ENCODE data around the gene NPIPB8. TPM values are rescaled to one million over a fixed set of nuclear protein-coding genes. Genes with fewer than 3 reads are reported as not detected.
"Not testable (repeated sequence)": the region's sequence is repeated elsewhere in the genome, so short reads cannot be mapped to it uniquely, and the experiment has no call there.

The NPIPB8 gene
- total RNA-seq, 1 donor from 2014 or later, result not detected

DNA sequence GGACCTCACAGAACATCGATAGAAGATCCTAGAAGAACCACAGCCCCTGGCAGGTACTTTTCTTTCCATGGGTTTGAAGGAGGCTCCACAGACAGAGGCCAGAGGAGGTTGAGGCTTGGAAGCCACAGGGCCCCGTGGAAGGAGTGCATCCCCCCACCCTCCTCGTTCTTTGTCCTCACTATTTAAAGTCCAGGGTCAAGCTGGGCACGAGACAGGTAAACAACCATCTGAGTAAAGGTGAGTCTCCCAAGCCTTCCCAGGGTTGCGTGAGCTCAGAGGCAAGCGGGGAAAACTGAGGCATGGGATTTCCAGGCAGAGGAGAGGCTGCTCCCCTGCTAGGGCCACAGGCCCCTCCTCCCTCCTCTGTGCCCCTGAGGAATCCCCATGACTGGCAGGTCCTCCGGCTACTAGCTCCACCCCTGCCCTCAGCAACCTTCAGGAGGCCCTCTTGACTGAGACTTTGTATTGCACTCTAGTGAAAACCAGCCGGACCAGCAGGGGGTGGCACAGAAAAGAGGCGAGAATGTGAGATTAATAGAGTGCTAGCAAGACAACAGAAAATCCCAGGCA, 40.1 kb upstream of the NPIPB8 start:
- no peak for DNase-seq (ENCODE audit: extremely low spot score, unreplicated experiment)

GRCh38 chr16:28599377-28600285, 38.2 kb upstream of the NPIPB8 start:
- H3K27me3 Mint-ChIP-seq (ENCODE audit: unreplicated experiment); DNase-seq (ENCODE audit: extremely low spot score, unreplicated experiment); H3K27ac Mint-ChIP-seq (ENCODE audit: unreplicated experiment); H3K4me1 Mint-ChIP-seq (ENCODE audit: unreplicated experiment); H3K9me3 Mint-ChIP-seq (ENCODE audit: unreplicated experiment); H3K4me3 Mint-ChIP-seq (ENCODE audit: unreplicated experiment); H3K36me3 Mint-ChIP-seq (ENCODE audit: unreplicated experiment): not testable (repeated sequence)

More for the DNA sequence above, 40.1 kb upstream of the NPIPB8 start:
- no peak for TF ChIP-seq CTCF (IDR thresholded peaks at IDR 0.05)
- no peaks in the 10 kb centered on the region for H3K9me3 Mint-ChIP-seq (ENCODE audit: unreplicated experiment)
- H3K4me3 Mint-ChIP-seq (ENCODE audit: unreplicated experiment), result no peak overlapping the region
- H3K36me3 Mint-ChIP-seq (ENCODE audit: unreplicated experiment), result peaks cover 3% of the 10 kb centered on the region
- H3K27ac Mint-ChIP-seq (ENCODE audit: unreplicated experiment), result no peak overlapping the region
- H3K4me1 Mint-ChIP-seq (ENCODE audit: unreplicated experiment), result peaks cover 9% of the 10 kb centered on the region
- no peaks in the 10 kb centered on the region for H3K27me3 Mint-ChIP-seq (ENCODE audit: unreplicated experiment)

DNA sequence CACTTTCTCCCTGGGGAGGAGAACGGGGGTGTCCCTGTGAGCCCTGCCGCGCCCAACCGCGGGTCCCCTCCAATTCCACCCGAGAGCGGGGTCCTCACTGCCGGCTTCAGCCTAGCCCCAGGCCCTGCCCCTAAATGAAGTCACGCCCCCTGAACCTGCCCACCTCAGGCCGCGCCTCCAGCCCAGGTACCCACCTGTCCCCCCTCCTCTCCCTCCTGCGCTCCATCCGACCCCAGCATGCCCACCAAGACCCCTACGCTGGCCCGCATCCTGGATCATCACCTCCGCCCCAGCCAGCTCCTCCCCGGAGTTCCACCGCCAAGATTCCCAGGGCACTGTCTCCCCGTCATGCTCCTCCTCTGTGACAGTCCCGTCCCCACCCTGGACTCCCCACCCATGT, 36.9 kb upstream of the NPIPB8 start:
- DNase-seq (ENCODE audit: extremely low spot score, unreplicated experiment); H3K4me1 Mint-ChIP-seq (ENCODE audit: unreplicated experiment); H3K9me3 Mint-ChIP-seq (ENCODE audit: unreplicated experiment); H3K27ac Mint-ChIP-seq (ENCODE audit: unreplicated experiment); H3K27me3 Mint-ChIP-seq (ENCODE audit: unreplicated experiment); H3K4me3 Mint-ChIP-seq (ENCODE audit: unreplicated experiment); H3K36me3 Mint-ChIP-seq (ENCODE audit: unreplicated experiment): not testable (repeated sequence)

GRCh38 chr16:28601589-28601988, 36.3 kb upstream of the NPIPB8 start:
- H3K9me3 Mint-ChIP-seq (ENCODE audit: unreplicated experiment); H3K4me1 Mint-ChIP-seq (ENCODE audit: unreplicated experiment); H3K27me3 Mint-ChIP-seq (ENCODE audit: unreplicated experiment); H3K4me3 Mint-ChIP-seq (ENCODE audit: unreplicated experiment); DNase-seq (ENCODE audit: extremely low spot score, unreplicated experiment); H3K36me3 Mint-ChIP-seq (ENCODE audit: unreplicated experiment); H3K27ac Mint-ChIP-seq (ENCODE audit: unreplicated experiment): not testable (repeated sequence)

DNA sequence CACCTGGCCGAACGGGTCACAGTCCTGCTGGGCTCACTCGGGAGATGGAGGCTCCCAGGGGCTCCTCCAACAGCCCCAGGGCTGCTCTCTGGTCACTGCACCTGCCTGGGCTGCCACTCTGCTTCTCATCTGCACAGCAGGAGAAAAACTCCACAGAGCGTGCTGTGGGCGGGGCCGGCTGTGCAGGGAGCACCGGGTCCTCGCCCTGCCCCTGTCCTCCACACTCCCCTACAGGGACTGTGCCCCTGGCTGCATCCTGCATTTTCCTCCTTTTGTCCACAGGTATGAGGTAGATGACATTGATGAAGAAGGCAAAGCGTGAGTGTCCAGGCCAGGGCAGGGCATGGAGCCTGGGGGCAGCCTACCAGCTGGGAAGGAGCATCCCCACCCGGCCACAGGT, 35.8 kb upstream of the NPIPB8 start:
- H3K4me3 Mint-ChIP-seq (ENCODE audit: unreplicated experiment); DNase-seq (ENCODE audit: extremely low spot score, unreplicated experiment); H3K4me1 Mint-ChIP-seq (ENCODE audit: unreplicated experiment); H3K27ac Mint-ChIP-seq (ENCODE audit: unreplicated experiment); H3K27me3 Mint-ChIP-seq (ENCODE audit: unreplicated experiment); H3K9me3 Mint-ChIP-seq (ENCODE audit: unreplicated experiment); H3K36me3 Mint-ChIP-seq (ENCODE audit: unreplicated experiment): not testable (repeated sequence)

- Mint-ChIP-seq H3K27ac (ENCODE audit: unreplicated experiment) (no peak overlapping the region), H3K36me3 (ENCODE audit: unreplicated experiment) (no peaks in the 10 kb centered on the region), H3K27me3 (ENCODE audit: unreplicated experiment) (no peaks in the 10 kb centered on the region), H3K9me3 (ENCODE audit: unreplicated experiment) (no peaks in the 10 kb centered on the region), H3K4me3 (ENCODE audit: unreplicated experiment) (no peak overlapping the region), H3K4me1 (ENCODE audit: unreplicated experiment) (peaks cover 2% of the 10 kb centered on the region)
- DNase-seq (ENCODE audit: extremely low spot score, unreplicated experiment), result no peak
- TF ChIP-seq CTCF (IDR thresholded peaks at IDR 0.05), result no peak
These were observed 35.3 kb upstream of the NPIPB8 start for GRCh38 chr16:28602529-28602928.
